Measurements from ENCODE around the gene FMN2.

The FMN2 gene

GRCh38 chr1:240199758-240200645, 108.3 kb downstream of the FMN2 start:
- DNase-seq (ENCODE audit: low spot score) = no peak

- no peak for DNase-seq (ENCODE audit: low spot score)
These were observed 110.2 kb downstream of the FMN2 start for GRCh38 chr1:240201931-240202330.

- no peak for DNase-seq (ENCODE audit: low spot score)
These were observed 115.5 kb downstream of the FMN2 start for GRCh38 chr1:240207073-240207709.

- DNase-seq (ENCODE audit: low spot score) = no peak
These were observed 118.3 kb downstream of the FMN2 start for GRCh38 chr1:240210026-240210425.

GRCh38 chr1:240212556-240212955, 120.9 kb downstream of the FMN2 start:
- DNase-seq (ENCODE audit: low spot score) = no peak

- DNase-seq (ENCODE audit: low spot score) = no peak
These were observed 125.7 kb downstream of the FMN2 start for GRCh38 chr1:240217403-240217802.

- no peak for DNase-seq (ENCODE audit: low spot score)
These were observed 127.4 kb downstream of the FMN2 start for GRCh38 chr1:240219104-240219503.

GRCh38 chr1:240226102-240226501, 134.4 kb downstream of the FMN2 start:
- DNase-seq (ENCODE audit: low spot score) = no peak

GRCh38 chr1:240230816-240231215, 139.1 kb downstream of the FMN2 start:
- no peak for DNase-seq (ENCODE audit: low spot score)

GRCh38 chr1:240232530-240232929, 140.8 kb downstream of the FMN2 start:
- DNase-seq (ENCODE audit: low spot score) = no peak

GRCh38 chr1:240234485-240235210, 143.0 kb downstream of the FMN2 start:
- DNase-seq (ENCODE audit: low spot score) = no peak

GRCh38 chr1:240235521-240236288, 144.0 kb downstream of the FMN2 start:
- DNase-seq (ENCODE audit: low spot score) = no peak

GRCh38 chr1:240237305-240237721, 145.6 kb downstream of the FMN2 start:
- DNase-seq (ENCODE audit: low spot score) = no peak

GRCh38 chr1:240239309-240239708, 147.6 kb downstream of the FMN2 start:
- no peak for DNase-seq (ENCODE audit: low spot score)

- DNase-seq (ENCODE audit: low spot score) = no peak
These were observed 149.6 kb downstream of the FMN2 start for GRCh38 chr1:240241278-240241677.

GRCh38 chr1:240242601-240243144, 151.0 kb downstream of the FMN2 start:
- DNase-seq (ENCODE audit: low spot score) = no peak

- no peak for DNase-seq (ENCODE audit: low spot score)
These were observed 153.4 kb downstream of the FMN2 start for GRCh38 chr1:240244968-240245628.

GRCh38 chr1:240245629-240246020, 153.9 kb downstream of the FMN2 start:
- DNase-seq (ENCODE audit: low spot score) = no peak

- no peak for DNase-seq (ENCODE audit: low spot score)
These were observed 156.2 kb downstream of the FMN2 start for GRCh38 chr1:240247899-240248298.

- no peak for DNase-seq (ENCODE audit: low spot score)
These were observed 162.3 kb downstream of the FMN2 start for GRCh38 chr1:240254006-240254405.

- DNase-seq (ENCODE audit: low spot score) = no peak
These were observed 163.2 kb downstream of the FMN2 start for GRCh38 chr1:240254778-240255291.
